KMS-11 (cell line): ENCODE measurements around the gene DDX20.

Source experiments
- H2AFZ ChIP-seq: fragments of 200-600 bp; sonication (generic); 2 replicates; pipeline ENCODE4 v1.6.1; 2016; ENCODE audit warnings: antibody characterized with exemption, mixed run types, low read depth
- H3K27ac ChIP-seq: fragments of 200-600 bp; sonication (generic); 2 replicates; pipeline ENCODE4 v1.6.1; 2016; ENCODE audit warnings: mild to moderate bottlenecking, mixed run types
- H3K27me3 ChIP-seq: fragments of 200-600 bp; sonication (generic); 2 replicates; pipeline ENCODE4 v1.6.1; 2017; ENCODE audit warnings: mild to moderate bottlenecking, low read depth, mixed run types, moderate library complexity; ENCODE audit not compliant: insufficient read depth
- H3K36me3 ChIP-seq: fragments of 200-600 bp; sonication (generic); 2 replicates; pipeline ENCODE4 v1.6.1; 2017; ENCODE audit warnings: mild to moderate bottlenecking, mixed run types; ENCODE audit not compliant: insufficient read depth
- H3K4me1 ChIP-seq: fragments of 200-600 bp; sonication (generic); 2 replicates; pipeline ENCODE4 v1.6.1; 2016; ENCODE audit warnings: mild to moderate bottlenecking, low read depth, mixed run types; ENCODE audit not compliant: poor library complexity, severe bottlenecking
- H3K4me2 ChIP-seq: fragments of 200-600 bp; sonication (generic); 2 replicates; pipeline ENCODE4 v1.7.0; 2016; ENCODE audit warnings: mild to moderate bottlenecking, mixed run types
- H3K4me3 ChIP-seq: fragments of 200-600 bp; sonication (generic); IDR thresholded peaks from 2 replicates; pipeline ENCODE4 v1.6.1; 2017; ENCODE audit warnings: low read depth, low read length, mixed read lengths; ENCODE audit not compliant: insufficient read depth
- H3K79me2 ChIP-seq: fragments of 200-600 bp; sonication (generic); 2 replicates; pipeline ENCODE4 v1.6.1; 2016; ENCODE audit warnings: low read depth, mixed run types; ENCODE audit not compliant: insufficient read depth
- H3K9ac ChIP-seq: fragments of 200-600 bp; sonication (generic); 2 replicates; pipeline ENCODE4 v1.6.1; 2016; ENCODE audit warnings: mild to moderate bottlenecking, mixed run types
- H4K20me1 ChIP-seq: fragments of 200-600 bp; sonication (generic); 2 replicates; pipeline ENCODE4 v1.6.1; 2016; ENCODE audit warnings: mild to moderate bottlenecking, mixed run types; ENCODE audit not compliant: insufficient read depth
- CTCF ChIP-seq: fragments of 200-600 bp; sonication (generic); conservative IDR thresholded peaks from 2 replicates; pipeline ENCODE4 v1.6.1; 2017; ENCODE audit warnings: low read depth, mild to moderate bottlenecking, antibody characterized with exemption, low read length, moderate library complexity, mixed read lengths

The DDX20 gene

GRCh38 chr1:111761717-111762116 lies 6.0 kb downstream of the DDX20 start:
- no peak for TF ChIP-seq CTCF
- peaks cover 9% of the 10 kb centered on the region for H3K4me1 ChIP-seq

GRCh38 chr1:111762332-111762731 lies 6.6 kb downstream of the DDX20 start:
- peaks cover 3% of the 10 kb centered on the region for H3K4me1 ChIP-seq
- H3K4me3 ChIP-seq, result no peak overlapping the region
- TF ChIP-seq CTCF, result no peak
- H3K36me3 ChIP-seq, result no peaks in the 10 kb centered on the region
- H3K4me2 ChIP-seq, result no peak overlapping the region
- no peaks in the 10 kb centered on the region for H3K27me3 ChIP-seq
- no peaks in the 10 kb centered on the region for H4K20me1 ChIP-seq
- peaks cover 7% of the 10 kb centered on the region for H3K79me2 ChIP-seq
- H3K27ac ChIP-seq, result no peak overlapping the region
- H2AFZ ChIP-seq, result no peak overlapping the region
- no peak overlapping the region for H3K9ac ChIP-seq

More at GRCh38 chr1:111761717-111762116, 6.0 kb downstream of the DDX20 start:
- H3K27me3 ChIP-seq, result no peaks in the 10 kb centered on the region
- H3K4me3 ChIP-seq, result no peak overlapping the region
- peaks cover 14% of the 10 kb centered on the region for H3K79me2 ChIP-seq
- no peaks in the 10 kb centered on the region for H4K20me1 ChIP-seq
- no peak overlapping the region for H3K9ac ChIP-seq
- no peaks in the 10 kb centered on the region for H3K36me3 ChIP-seq
- H3K27ac ChIP-seq, result no peak overlapping the region
- H3K4me2 ChIP-seq, result no peak overlapping the region
- H2AFZ ChIP-seq, result no peak overlapping the region

- no peak overlapping the region for H3K4me3 ChIP-seq
- H3K4me2 ChIP-seq, result no peak overlapping the region
- H4K20me1 ChIP-seq, result no peaks in the 10 kb centered on the region
- H3K4me1 ChIP-seq, result no peaks in the 10 kb centered on the region
- no peaks in the 10 kb centered on the region for H3K79me2 ChIP-seq
- H3K9ac ChIP-seq, result no peak overlapping the region
- no peak for TF ChIP-seq CTCF
- no peaks in the 10 kb centered on the region for H3K36me3 ChIP-seq
- no peak overlapping the region for H2AFZ ChIP-seq
- H3K27me3 ChIP-seq, result no peaks in the 10 kb centered on the region
- no peak overlapping the region for H3K27ac ChIP-seq
These were observed 12.3 kb downstream of the DDX20 start for GRCh38 chr1:111768023-111768422.

GRCh38 chr1:111768625-111769024 lies 12.9 kb downstream of the DDX20 start:
- H3K79me2 ChIP-seq, result no peaks in the 10 kb centered on the region
- H3K4me3 ChIP-seq, result no peak overlapping the region
- no peak overlapping the region for H3K9ac ChIP-seq
- no peak overlapping the region for H2AFZ ChIP-seq
- H3K4me2 ChIP-seq, result no peak overlapping the region
- no peaks in the 10 kb centered on the region for H4K20me1 ChIP-seq
- no peaks in the 10 kb centered on the region for H3K36me3 ChIP-seq
- H3K27me3 ChIP-seq, result no peaks in the 10 kb centered on the region
- H3K4me1 ChIP-seq, result no peaks in the 10 kb centered on the region
- no peak overlapping the region for H3K27ac ChIP-seq
- TF ChIP-seq CTCF, result no peak
